ENCODE measurements around the gene AASDH.
"Not testable (repeated sequence)": the region's sequence is repeated elsewhere in the genome, so short reads cannot be mapped to it uniquely, and the experiment has no call there.

The AASDH gene

GRCh38 chr4:56389558-56389957 lies 2.3 kb upstream of the AASDH start:
- no peak for DNase-seq (ENCODE audit: low spot score)

GRCh38 chr4:56388306-56388705 lies 1.0 kb upstream of the AASDH start:
- DNase-seq (ENCODE audit: low spot score): no peak

GRCh38 chr4:56386091-56386490 lies 1.2 kb downstream of the AASDH start:
- DNase-seq (ENCODE audit: low spot score): no peak

- no peak for DNase-seq (ENCODE audit: low spot score)
Observed at GRCh38 chr4:56375458-56375857, 11.8 kb downstream of the AASDH start.

- no peak for DNase-seq (ENCODE audit: low spot score)
Observed at GRCh38 chr4:56374956-56375355, 12.3 kb downstream of the AASDH start.

GRCh38 chr4:56372774-56373173 lies 14.5 kb downstream of the AASDH start:
- DNase-seq (ENCODE audit: low spot score): no peak

GRCh38 chr4:56371426-56372220 lies 15.7 kb downstream of the AASDH start:
- DNase-seq (ENCODE audit: low spot score): no peak

- no peak for DNase-seq (ENCODE audit: low spot score)
Observed at GRCh38 chr4:56370377-56370776, 16.9 kb downstream of the AASDH start.

- not testable (repeated sequence) for DNase-seq (ENCODE audit: low spot score)
Observed at GRCh38 chr4:56362981-56363380, 24.3 kb downstream of the AASDH start.

- DNase-seq (ENCODE audit: low spot score): no peak
Observed at GRCh38 chr4:56360071-56360470, 27.2 kb downstream of the AASDH start.

GRCh38 chr4:56356650-56357049 lies 30.6 kb downstream of the AASDH start:
- DNase-seq (ENCODE audit: low spot score): no peak

GRCh38 chr4:56348576-56348975 lies 38.7 kb downstream of the AASDH start:
- no peak for DNase-seq (ENCODE audit: low spot score)

GRCh38 chr4:56345458-56345857 lies 41.8 kb downstream of the AASDH start:
- DNase-seq (ENCODE audit: low spot score): no peak

- DNase-seq (ENCODE audit: low spot score): no peak
Observed at GRCh38 chr4:56342746-56343145, 44.5 kb downstream of the AASDH start.

- DNase-seq (ENCODE audit: low spot score): no peak
Observed at GRCh38 chr4:56330691-56331090, 56.6 kb downstream of the AASDH start.

GRCh38 chr4:56326363-56326762 lies 60.9 kb downstream of the AASDH start:
- no peak for DNase-seq (ENCODE audit: low spot score)

GRCh38 chr4:56324011-56324610 lies 63.2 kb downstream of the AASDH start:
- DNase-seq (ENCODE audit: low spot score): no peak

GRCh38 chr4:56323327-56323726 lies 64.0 kb downstream of the AASDH start:
- DNase-seq (ENCODE audit: low spot score): no peak

GRCh38 chr4:56321251-56321650 lies 66.0 kb downstream of the AASDH start:
- no peak for DNase-seq (ENCODE audit: low spot score)

GRCh38 chr4:56320293-56320692 lies 67.0 kb downstream of the AASDH start:
- DNase-seq (ENCODE audit: low spot score): no peak

GRCh38 chr4:56318555-56318954 lies 68.7 kb downstream of the AASDH start:
- no peak for DNase-seq (ENCODE audit: low spot score)

- no peak for DNase-seq (ENCODE audit: low spot score)
Observed at GRCh38 chr4:56317749-56318148, 69.5 kb downstream of the AASDH start.

GRCh38 chr4:56316011-56316650 lies 71.2 kb downstream of the AASDH start:
- no peak for DNase-seq (ENCODE audit: low spot score)

Measured in HuH-7 (cell line).